Osteoblast (primary cell): ENCODE measurements around the gene SHD. TPM values are rescaled to one million over a fixed set of nuclear protein-coding genes. Genes with fewer than 3 reads are reported as not detected.
A peak's percentile ranks its signal among the peaks of the same experiment; 100 is the strongest.

Experiments
- DNase-seq: peaks from one replicate; pipeline ENCODE4 v3.0.0; 2011; ENCODE audit warnings: low spot score, mixed read lengths; ENCODE audit not compliant: insufficient read length; ENCODE audit errors: missing footprints
- H2AFZ ChIP-seq: 2 replicates; pipeline ENCODE4 v1.6.0; 2011; ENCODE audit warnings: mild to moderate bottlenecking, low read length
- H3K27ac ChIP-seq: 2 replicates; pipeline ENCODE4 v1.5.1; 2011; ENCODE audit warnings: mild to moderate bottlenecking, low read depth, low read length, moderate library complexity
- H3K27me3 ChIP-seq: 2 replicates; pipeline ENCODE4 v1.6.0; 2012; ENCODE audit warnings: mild to moderate bottlenecking, control low read depth, inconsistent platforms, low read length, moderate library complexity; ENCODE audit not compliant: insufficient read depth
- H3K36me3 ChIP-seq: 2 replicates; pipeline ENCODE4 v1.5.1; 2011; ENCODE audit warnings: mild to moderate bottlenecking, low read length, control low read depth, moderate library complexity; ENCODE audit not compliant: insufficient read depth
- H3K4me1 ChIP-seq: 2 replicates; pipeline ENCODE4 v1.5.1; 2011; ENCODE audit warnings: mild to moderate bottlenecking, low read length, control low read depth, moderate library complexity; ENCODE audit not compliant: insufficient read depth
- H3K4me2 ChIP-seq: 2 replicates; pipeline ENCODE4 v1.6.0; 2011; ENCODE audit warnings: mild to moderate bottlenecking, low read length; ENCODE audit not compliant: insufficient read depth
- H3K4me3 ChIP-seq: fragments of 200-600 bp; sonication (generic); 3 replicates; pipeline ENCODE4 v1.5.1; 2012; ENCODE audit warnings: mild to moderate bottlenecking, low read length, inconsistent platforms; ENCODE audit not compliant: insufficient read depth
- H3K79me2 ChIP-seq: 2 replicates; pipeline ENCODE4 v1.6.0; 2012; ENCODE audit warnings: mild to moderate bottlenecking, low read length, control low read depth, inconsistent platforms; ENCODE audit not compliant: insufficient read depth
- H3K9me3 ChIP-seq: 2 replicates; pipeline ENCODE4 v1.5.1; 2011; ENCODE audit warnings: low read depth, low read length, control low read depth
- H4K20me1 ChIP-seq: 2 replicates; pipeline ENCODE4 v1.6.0; 2012; ENCODE audit warnings: mild to moderate bottlenecking, low read length, control low read depth; ENCODE audit not compliant: insufficient read depth
- total RNA-seq: library from RNA; depleted of rRNA; stranded (reverse); fragments of >200 nt; gene quantifications from 2 replicates; pipeline ENCODE4 v1.2.3, GENCODE V29; 2012
- TF ChIP-seq, protein P1 (sequence below): IDR thresholded peaks from 2 replicates; pipeline ENCODE4 v1.5.1; 2011; ENCODE audit warnings: mild to moderate bottlenecking, low read depth, low read length, moderate library complexity; ENCODE audit errors: extremely low read depth

Gene SHD
- total RNA-seq, 1 donor = not detected

DNA sequence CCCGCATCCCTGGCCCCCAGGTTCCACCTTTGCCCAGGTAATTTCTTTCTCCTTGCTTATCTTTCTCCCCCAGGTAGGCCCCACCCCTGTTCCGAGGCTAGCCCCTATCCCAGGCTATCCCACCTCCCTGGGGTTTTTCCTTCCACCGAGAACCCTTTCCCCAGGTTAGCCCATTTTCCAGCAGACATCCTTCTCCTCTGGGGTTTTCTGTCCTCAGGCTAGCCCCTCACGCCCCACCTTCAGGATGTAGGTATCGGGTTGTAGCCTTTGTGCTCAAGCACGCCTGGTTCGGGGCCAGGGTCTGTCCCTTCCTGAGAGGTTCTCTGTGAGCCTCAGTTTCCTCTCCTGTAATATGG lies 26.2 kb downstream of the SHD start:
- H3K27me3 ChIP-seq = no peaks in the 10 kb centered on the region
- no peak for DNase-seq
- no peak overlapping the region for H3K4me3 ChIP-seq
- H3K4me1 ChIP-seq = no peaks in the 10 kb centered on the region
- no peaks in the 10 kb centered on the region for H4K20me1 ChIP-seq
- H2AFZ ChIP-seq = no peak overlapping the region
- H3K27ac ChIP-seq = no peak overlapping the region
- no peaks in the 10 kb centered on the region for H3K36me3 ChIP-seq
- TF ChIP-seq, protein P1, sequence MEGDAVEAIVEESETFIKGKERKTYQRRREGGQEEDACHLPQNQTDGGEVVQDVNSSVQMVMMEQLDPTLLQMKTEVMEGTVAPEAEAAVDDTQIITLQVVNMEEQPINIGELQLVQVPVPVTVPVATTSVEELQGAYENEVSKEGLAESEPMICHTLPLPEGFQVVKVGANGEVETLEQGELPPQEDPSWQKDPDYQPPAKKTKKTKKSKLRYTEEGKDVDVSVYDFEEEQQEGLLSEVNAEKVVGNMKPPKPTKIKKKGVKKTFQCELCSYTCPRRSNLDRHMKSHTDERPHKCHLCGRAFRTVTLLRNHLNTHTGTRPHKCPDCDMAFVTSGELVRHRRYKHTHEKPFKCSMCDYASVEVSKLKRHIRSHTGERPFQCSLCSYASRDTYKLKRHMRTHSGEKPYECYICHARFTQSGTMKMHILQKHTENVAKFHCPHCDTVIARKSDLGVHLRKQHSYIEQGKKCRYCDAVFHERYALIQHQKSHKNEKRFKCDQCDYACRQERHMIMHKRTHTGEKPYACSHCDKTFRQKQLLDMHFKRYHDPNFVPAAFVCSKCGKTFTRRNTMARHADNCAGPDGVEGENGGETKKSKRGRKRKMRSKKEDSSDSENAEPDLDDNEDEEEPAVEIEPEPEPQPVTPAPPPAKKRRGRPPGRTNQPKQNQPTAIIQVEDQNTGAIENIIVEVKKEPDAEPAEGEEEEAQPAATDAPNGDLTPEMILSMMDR = no peak
- no peak overlapping the region for H3K4me2 ChIP-seq
- H3K79me2 ChIP-seq = no peaks in the 10 kb centered on the region
- no peaks in the 10 kb centered on the region for H3K9me3 ChIP-seq

DNA sequence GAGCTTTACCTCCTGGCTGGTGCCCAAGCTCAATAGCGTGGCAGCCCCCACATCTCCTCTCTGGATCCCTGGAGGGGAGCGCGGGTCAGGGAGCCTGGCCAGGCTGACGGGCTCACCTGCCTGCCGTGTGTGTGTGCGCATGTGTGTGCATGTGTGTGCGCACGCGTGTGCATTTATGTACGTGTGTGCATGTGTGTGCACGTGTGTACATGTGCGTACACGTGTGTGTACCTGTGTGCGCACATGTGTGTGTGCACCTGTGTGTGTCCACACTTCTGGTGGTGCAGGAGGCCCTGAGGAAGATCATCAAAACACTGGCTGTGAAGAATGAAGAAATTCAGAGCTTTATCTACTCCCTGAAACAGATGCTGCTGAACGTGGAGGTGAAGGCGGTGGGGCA lies 26.6 kb downstream of the SHD start:
- Histone ChIP-seq H4K20me1 (no peaks in the 10 kb centered on the region), H2AFZ (no peak overlapping the region), H3K36me3 (no peaks in the 10 kb centered on the region), H3K4me2 (no peak overlapping the region), H3K27me3 (no peaks in the 10 kb centered on the region), H3K79me2 (no peaks in the 10 kb centered on the region), H3K4me3 (no peak overlapping the region), H3K9me3 (no peaks in the 10 kb centered on the region), H3K27ac (no peak overlapping the region), H3K4me1 (no peaks in the 10 kb centered on the region)
- no peak for DNase-seq
- TF ChIP-seq, protein P1 = no peak

- Histone ChIP-seq H2AFZ (no peak overlapping the region), H3K9me3 (no peaks in the 10 kb centered on the region), H4K20me1 (no peaks in the 10 kb centered on the region), H3K79me2 (no peaks in the 10 kb centered on the region), H3K27ac (no peak overlapping the region), H3K27me3 (no peaks in the 10 kb centered on the region), H3K4me1 (no peaks in the 10 kb centered on the region), H3K36me3 (no peaks in the 10 kb centered on the region), H3K4me3 (no peak overlapping the region), H3K4me2 (no peak overlapping the region)
- TF ChIP-seq, protein P1 = no peak
- DNase-seq = peak; percentile 78
These were observed 31.4 kb downstream of the SHD start for GRCh38 chr19:4310247-4311121.

DNA sequence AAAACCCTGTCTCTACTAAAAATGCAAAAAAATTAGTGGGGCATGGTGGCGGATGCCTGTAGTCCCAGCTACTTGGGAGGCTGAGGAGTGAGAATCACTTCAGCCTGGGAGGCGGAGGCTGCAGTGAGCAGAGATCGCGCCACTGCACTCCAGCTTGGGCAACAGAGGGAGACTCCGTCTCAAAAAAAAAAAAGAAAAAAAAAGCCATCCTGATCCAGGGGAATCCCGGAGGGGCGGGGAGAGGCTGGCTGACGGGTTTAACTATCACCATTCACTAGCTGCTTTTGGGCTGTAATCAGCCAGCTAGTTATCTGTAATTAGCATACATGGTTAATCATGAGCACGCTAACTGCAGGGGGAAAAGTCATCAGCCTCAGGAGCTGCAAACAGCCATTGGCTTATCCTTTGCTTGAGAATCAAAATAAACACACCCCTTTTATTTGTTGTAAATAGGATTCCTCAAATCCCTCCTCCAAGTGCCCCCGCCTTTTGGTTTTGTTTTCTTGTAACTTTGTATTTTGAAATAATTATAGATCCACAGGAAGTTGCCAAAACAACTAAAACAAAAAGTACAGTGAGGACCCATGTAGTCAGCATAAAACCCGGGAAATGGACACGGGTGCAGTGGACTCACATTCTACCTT lies 34.9 kb downstream of the SHD start:
- DNase-seq = peak; percentile 65
- Histone ChIP-seq H3K9me3 (no peaks in the 10 kb centered on the region), H3K4me2 (no peak overlapping the region), H3K27me3 (no peaks in the 10 kb centered on the region), H3K27ac (no peak overlapping the region), H3K36me3 (no peaks in the 10 kb centered on the region), H3K79me2 (no peaks in the 10 kb centered on the region), H3K4me1 (no peaks in the 10 kb centered on the region), H4K20me1 (no peaks in the 10 kb centered on the region), H2AFZ (peak overlapping the region; percentile 59), H3K4me3 (no peak overlapping the region)
- TF ChIP-seq, protein P1 = no peak
